ENCODE measurements around the gene IGF1R.

DNA sequence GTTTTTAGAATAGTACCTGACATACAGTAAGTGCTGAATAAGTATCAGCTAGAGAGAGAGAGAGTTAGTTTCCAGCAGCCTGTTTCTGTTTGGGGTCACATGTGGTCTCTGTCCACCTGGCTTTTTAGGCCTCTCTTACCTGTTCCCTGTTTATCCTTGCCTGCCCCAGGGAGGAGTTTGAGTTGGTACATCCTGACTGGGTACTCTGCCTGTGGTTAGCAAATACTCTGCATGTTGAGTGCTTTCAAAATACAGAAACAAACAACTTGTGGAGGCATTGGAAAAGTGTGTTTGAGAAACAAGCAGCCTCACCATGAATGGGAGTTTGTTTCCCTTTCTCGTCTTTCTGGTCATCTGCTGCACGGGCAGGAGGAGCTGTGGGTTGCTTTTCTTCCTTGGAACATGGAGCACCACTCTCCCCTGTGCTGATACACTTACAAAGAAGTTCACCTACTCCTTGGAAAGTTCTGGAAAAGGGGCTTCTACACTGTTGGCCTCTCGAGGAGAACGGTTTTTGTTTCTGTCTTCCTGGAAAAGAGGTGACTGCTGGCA is 193.2 kb downstream of the IGF1R start:
- TF ChIP-seq, protein P1, sequence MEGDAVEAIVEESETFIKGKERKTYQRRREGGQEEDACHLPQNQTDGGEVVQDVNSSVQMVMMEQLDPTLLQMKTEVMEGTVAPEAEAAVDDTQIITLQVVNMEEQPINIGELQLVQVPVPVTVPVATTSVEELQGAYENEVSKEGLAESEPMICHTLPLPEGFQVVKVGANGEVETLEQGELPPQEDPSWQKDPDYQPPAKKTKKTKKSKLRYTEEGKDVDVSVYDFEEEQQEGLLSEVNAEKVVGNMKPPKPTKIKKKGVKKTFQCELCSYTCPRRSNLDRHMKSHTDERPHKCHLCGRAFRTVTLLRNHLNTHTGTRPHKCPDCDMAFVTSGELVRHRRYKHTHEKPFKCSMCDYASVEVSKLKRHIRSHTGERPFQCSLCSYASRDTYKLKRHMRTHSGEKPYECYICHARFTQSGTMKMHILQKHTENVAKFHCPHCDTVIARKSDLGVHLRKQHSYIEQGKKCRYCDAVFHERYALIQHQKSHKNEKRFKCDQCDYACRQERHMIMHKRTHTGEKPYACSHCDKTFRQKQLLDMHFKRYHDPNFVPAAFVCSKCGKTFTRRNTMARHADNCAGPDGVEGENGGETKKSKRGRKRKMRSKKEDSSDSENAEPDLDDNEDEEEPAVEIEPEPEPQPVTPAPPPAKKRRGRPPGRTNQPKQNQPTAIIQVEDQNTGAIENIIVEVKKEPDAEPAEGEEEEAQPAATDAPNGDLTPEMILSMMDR (IDR thresholded peaks at IDR 0.05; ENCODE audit: poor library complexity) = no peak
- TF ChIP-seq EZH2phosphoT487 (IDR thresholded peaks at IDR 0.05; ENCODE audit: low read depth, severe bottlenecking, unreplicated experiment) (no peak), EZH2 (IDR thresholded peaks at IDR 0.05; ENCODE audit: borderline replicate concordance) (no peak)
